ENCODE data around the gene TFF1. TPM values are rescaled to one million over a fixed set of nuclear protein-coding genes. Genes with fewer than 3 reads are reported as not detected.

The TFF1 gene
- total and polyA plus RNA-seq, 2 of the 4 experiments (the other 2 are of a cell fraction) = not detected

- TF ChIP-seq, protein P1, sequence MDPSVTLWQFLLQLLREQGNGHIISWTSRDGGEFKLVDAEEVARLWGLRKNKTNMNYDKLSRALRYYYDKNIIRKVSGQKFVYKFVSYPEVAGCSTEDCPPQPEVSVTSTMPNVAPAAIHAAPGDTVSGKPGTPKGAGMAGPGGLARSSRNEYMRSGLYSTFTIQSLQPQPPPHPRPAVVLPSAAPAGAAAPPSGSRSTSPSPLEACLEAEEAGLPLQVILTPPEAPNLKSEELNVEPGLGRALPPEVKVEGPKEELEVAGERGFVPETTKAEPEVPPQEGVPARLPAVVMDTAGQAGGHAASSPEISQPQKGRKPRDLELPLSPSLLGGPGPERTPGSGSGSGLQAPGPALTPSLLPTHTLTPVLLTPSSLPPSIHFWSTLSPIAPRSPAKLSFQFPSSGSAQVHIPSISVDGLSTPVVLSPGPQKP (IDR thresholded peaks at IDR 0.05; ENCODE audit: borderline replicate concordance, low read depth, low read length) = no peak
- TF ChIP-seq RAD21 (IDR thresholded peaks at IDR 0.05; ENCODE audit: low read length) (no peak), BHLHE40 (IDR thresholded peaks at IDR 0.05; ENCODE audit: low read depth, low read length) (no peak), POLR2A (IDR thresholded peaks at IDR 0.05; ENCODE audit: low read depth, low read length) (no peak), NFE2L2 (IDR thresholded peaks at IDR 0.05; ENCODE audit: low read depth, low read length) (no peak), RCOR1 (IDR thresholded peaks at IDR 0.05; ENCODE audit: insufficient replicate concordance, low read length) (no peak), MAZ (IDR thresholded peaks at IDR 0.05; ENCODE audit: borderline replicate concordance, low read depth, low read length) (no peak), MXI1 (IDR thresholded peaks at IDR 0.05; ENCODE audit: borderline replicate concordance, low read depth, low read length) (no peak), SMC3 (IDR thresholded peaks at IDR 0.05; ENCODE audit: low read depth, low read length) (no peak), CHD1 (IDR thresholded peaks at IDR 0.05; ENCODE audit: low read depth, low read length) (no peak), RFX5 (IDR thresholded peaks at IDR 0.05; ENCODE audit: low read depth, low read length) (no peak), FOS (IDR thresholded peaks at IDR 0.05; ENCODE audit: low read depth, low read length) (no peak), CEBPB (IDR thresholded peaks at IDR 0.05; ENCODE audit: low read depth, low read length) (no peak)
- TF ChIP-seq, protein P2, sequence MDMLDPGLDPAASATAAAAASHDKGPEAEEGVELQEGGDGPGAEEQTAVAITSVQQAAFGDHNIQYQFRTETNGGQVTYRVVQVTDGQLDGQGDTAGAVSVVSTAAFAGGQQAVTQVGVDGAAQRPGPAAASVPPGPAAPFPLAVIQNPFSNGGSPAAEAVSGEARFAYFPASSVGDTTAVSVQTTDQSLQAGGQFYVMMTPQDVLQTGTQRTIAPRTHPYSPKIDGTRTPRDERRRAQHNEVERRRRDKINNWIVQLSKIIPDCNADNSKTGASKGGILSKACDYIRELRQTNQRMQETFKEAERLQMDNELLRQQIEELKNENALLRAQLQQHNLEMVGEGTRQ (IDR thresholded peaks at IDR 0.05; ENCODE audit: low read depth, low read length) = no peak
- Histone ChIP-seq H3K4me2 (ENCODE audit: low read depth, low read length) (no peak overlapping the region), H4K20me1 (ENCODE audit: insufficient read depth, low read length) (no peaks in the 10 kb centered on the region), H2BK20ac (ENCODE audit: low read depth, low read length) (no peak overlapping the region), H3K4me1 (ENCODE audit: control insufficient read depth, insufficient read depth, low read length) (no peaks in the 10 kb centered on the region), H3K4me3 (ENCODE audit: insufficient read depth, low read depth, low read length) (no peak overlapping the region), H3K14ac (replicated peaks; ENCODE audit: low read depth, low read length) (no peak overlapping the region), H3K56ac (ENCODE audit: extremely low read depth, insufficient read depth, low read length) (no peak overlapping the region), H4K5ac (ENCODE audit: low read depth, low read length) (no peak overlapping the region), H2BK15ac (ENCODE audit: low read depth, low read length) (no peak overlapping the region), H3K9me3 (ENCODE audit: control insufficient read depth, insufficient read depth, low read length) (no peaks in the 10 kb centered on the region; the same call in 1 of the 2 replicates), H2BK120ac (ENCODE audit: low read depth, low read length) (no peak overlapping the region), H2AFZ (replicated peaks; ENCODE audit: low read length, poor library complexity) (no peak overlapping the region), H3K27me3 (ENCODE audit: control insufficient read depth, insufficient read depth, low read length) (peaks cover 17% of the 10 kb centered on the region; the same call in 1 of the 2 replicates), H3K79me1 (ENCODE audit: low read depth in 1 of 2, low read length in 2 of 2) (no peaks in the 10 kb centered on the region), H3K23ac (ENCODE audit: low read depth, low read length) (no peak overlapping the region), H3K4ac (ENCODE audit: low read depth, low read length) (no peak overlapping the region), H4K91ac (ENCODE audit: insufficient read depth, low read depth, low read length) (no peak overlapping the region), H4K8ac (ENCODE audit: low read depth in 2 of 2, low read length in 2 of 2) (no peak overlapping the region), H2AK9ac (replicated peaks; ENCODE audit: low read depth, low read length, poor library complexity) (no peak overlapping the region), H3K27ac (ENCODE audit: insufficient read depth, low read length) (no peak overlapping the region), H3K9ac (ENCODE audit: low read depth, low read length) (no peak overlapping the region), H3K36me3 (ENCODE audit: control insufficient read depth, insufficient read depth, low read length) (no peaks in the 10 kb centered on the region), H3K9me1 (ENCODE audit: insufficient read depth, low read length) (no peaks in the 10 kb centered on the region), H2BK5ac (ENCODE audit: low read depth, low read length, poor library complexity, severe bottlenecking) (no peak overlapping the region), H3K18ac (ENCODE audit: low read depth, low read length) (no peak overlapping the region), H2AK5ac (ENCODE audit: low read depth, low read length) (no peak overlapping the region)
- in situ Hi-C loops (cut with MboI; ENCODE audit: low sequenced_read_pairs) = no loop called here
- ChIA-PET CTCF (no interaction called here), POLR2A (ENCODE audit: unreplicated experiment) (no interaction called here)
- DNase-seq (no peak), ATAC-seq (ENCODE audit: low read depth) (no peak)
- intact Hi-C loops (cut with micrococcal nuclease) = no loop called here
- dilution Hi-C loops (cut with HindIII; ENCODE audit: low sequenced_read_pairs, unreplicated experiment) = no loop called here
- BruUV-seq (replicated peaks) = no TSS peak
- 52% methylated on average over 11 of the region's 30 CpGs; no CpG with 5 or more reads in 1 of the 2 experiments for WGBS, 2 experiments (ENCODE audit: extremely low coverage in 2 of 2, insufficient read length in 1 of 2)
These were observed 18.6 kb downstream of the TFF1 start for GRCh38 chr21:42347601-42348327.
